ENCODE results near the gene AR. TPM values are rescaled to one million over a fixed set of nuclear protein-coding genes. Genes with fewer than 3 reads are reported as not detected.

Gene AR
- total RNA-seq, 2 experiments from 2014 or later = not detected

DNA sequence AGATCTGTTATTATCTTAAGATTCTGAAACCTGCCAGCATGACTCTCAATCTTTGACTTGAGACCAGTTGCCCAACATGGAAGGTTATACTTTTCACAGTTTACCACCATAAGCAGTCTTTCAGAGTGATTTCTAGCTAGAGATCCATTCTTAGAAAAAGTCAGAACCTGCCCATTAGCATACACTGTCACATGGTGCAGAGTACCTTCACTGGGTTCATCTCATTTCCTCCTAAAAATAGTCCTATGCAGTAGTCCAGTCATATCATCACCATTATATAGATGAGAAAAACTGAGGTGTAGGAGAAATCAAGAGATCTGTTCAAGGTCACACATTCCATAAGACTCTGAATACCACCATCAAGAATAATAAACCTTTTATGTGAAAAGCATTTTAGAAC lies 153.6 kb downstream of the AR start:
- Histone ChIP-seq H3K4me1 (ENCODE audit: insufficient read depth, low read length) (no peaks in the 10 kb centered on the region), H3K27ac (ENCODE audit: low read depth in 1 of 2, low read length in 2 of 2) (no peak overlapping the region), H3K9me3 (ENCODE audit: control insufficient read depth in 1 of 2, insufficient read depth in 1 of 2, low read length in 2 of 2) (no peaks in the 10 kb centered on the region), H3K27me3 (ENCODE audit: control insufficient read depth in 1 of 2, insufficient read depth in 2 of 2, low read length in 2 of 2) (no peaks in the 10 kb centered on the region), H3K4me3 (ENCODE audit: low read length) (no peak overlapping the region), H3K36me3 (ENCODE audit: insufficient read depth, low read length) (no peaks in the 10 kb centered on the region)
- no peaks in the 10 kb centered on the region for H3K36me3 Mint-ChIP-seq (ENCODE audit: low read depth)
- TF ChIP-seq, protein P1, sequence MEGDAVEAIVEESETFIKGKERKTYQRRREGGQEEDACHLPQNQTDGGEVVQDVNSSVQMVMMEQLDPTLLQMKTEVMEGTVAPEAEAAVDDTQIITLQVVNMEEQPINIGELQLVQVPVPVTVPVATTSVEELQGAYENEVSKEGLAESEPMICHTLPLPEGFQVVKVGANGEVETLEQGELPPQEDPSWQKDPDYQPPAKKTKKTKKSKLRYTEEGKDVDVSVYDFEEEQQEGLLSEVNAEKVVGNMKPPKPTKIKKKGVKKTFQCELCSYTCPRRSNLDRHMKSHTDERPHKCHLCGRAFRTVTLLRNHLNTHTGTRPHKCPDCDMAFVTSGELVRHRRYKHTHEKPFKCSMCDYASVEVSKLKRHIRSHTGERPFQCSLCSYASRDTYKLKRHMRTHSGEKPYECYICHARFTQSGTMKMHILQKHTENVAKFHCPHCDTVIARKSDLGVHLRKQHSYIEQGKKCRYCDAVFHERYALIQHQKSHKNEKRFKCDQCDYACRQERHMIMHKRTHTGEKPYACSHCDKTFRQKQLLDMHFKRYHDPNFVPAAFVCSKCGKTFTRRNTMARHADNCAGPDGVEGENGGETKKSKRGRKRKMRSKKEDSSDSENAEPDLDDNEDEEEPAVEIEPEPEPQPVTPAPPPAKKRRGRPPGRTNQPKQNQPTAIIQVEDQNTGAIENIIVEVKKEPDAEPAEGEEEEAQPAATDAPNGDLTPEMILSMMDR (IDR thresholded peaks at IDR 0.05) = no peak
- H3K9me3 Mint-ChIP-seq = no peaks in the 10 kb centered on the region
- POLR2A ChIA-PET = no interaction called here
- H3K27me3 Mint-ChIP-seq = no peaks in the 10 kb centered on the region
- no peak overlapping the region for H3K27ac Mint-ChIP-seq
- DNase-seq (no peak), ATAC-seq (ENCODE audit: poor library complexity) (no peak)
- CTCF ChIA-PET = no interaction called here
- intact Hi-C loops (cut with DNase I, micrococcal nuclease) = no loop called here
- no peaks in the 10 kb centered on the region for H3K4me1 Mint-ChIP-seq (ENCODE audit: low read depth)
- no peak overlapping the region for H3K4me3 Mint-ChIP-seq

- no peak for DNase-seq
- CTCF ChIA-PET = no interaction called here
- Histone ChIP-seq H3K4me3 (ENCODE audit: low read length) (no peak overlapping the region), H3K27me3 (ENCODE audit: control insufficient read depth in 1 of 2, insufficient read depth in 2 of 2, low read length in 2 of 2) (no peaks in the 10 kb centered on the region), H3K9me3 (ENCODE audit: control insufficient read depth in 1 of 2, insufficient read depth in 1 of 2, low read length in 2 of 2) (no peaks in the 10 kb centered on the region), H3K36me3 (ENCODE audit: insufficient read depth, low read length) (no peaks in the 10 kb centered on the region), H3K4me1 (ENCODE audit: insufficient read depth, low read length) (no peaks in the 10 kb centered on the region), H3K27ac (ENCODE audit: low read depth in 1 of 2, low read length in 2 of 2) (no peak overlapping the region)
- no peak overlapping the region for H3K4me3 Mint-ChIP-seq
- no peaks in the 10 kb centered on the region for H3K27me3 Mint-ChIP-seq
- H3K27ac Mint-ChIP-seq = no peak overlapping the region
- intact Hi-C loops (cut with DNase I, micrococcal nuclease) = no loop called here
- no peak for ATAC-seq (ENCODE audit: poor library complexity)
- no peaks in the 10 kb centered on the region for H3K9me3 Mint-ChIP-seq
- TF ChIP-seq, protein P1 (IDR thresholded peaks at IDR 0.05) = no peak
- no peaks in the 10 kb centered on the region for H3K36me3 Mint-ChIP-seq (ENCODE audit: low read depth)
- POLR2A ChIA-PET = no interaction called here
- no peaks in the 10 kb centered on the region for H3K4me1 Mint-ChIP-seq (ENCODE audit: low read depth)
Measured at GRCh38 chrX:67700602-67701001, 156.8 kb downstream of the AR start.

GRCh38 chrX:67714004-67714403 lies 170.2 kb downstream of the AR start:
- intact Hi-C loops (cut with DNase I, micrococcal nuclease) = no loop called here
- TF ChIP-seq, protein P1 (IDR thresholded peaks at IDR 0.05) = no peak
- no peaks in the 10 kb centered on the region for H3K9me3 Mint-ChIP-seq
- no peak for ATAC-seq (ENCODE audit: poor library complexity)
- Histone ChIP-seq H3K4me1 (ENCODE audit: insufficient read depth, low read length) (no peaks in the 10 kb centered on the region), H3K27ac (ENCODE audit: low read depth in 1 of 2, low read length in 2 of 2) (no peak overlapping the region), H3K36me3 (ENCODE audit: insufficient read depth, low read length) (no peaks in the 10 kb centered on the region), H3K27me3 (ENCODE audit: control insufficient read depth in 1 of 2, insufficient read depth in 2 of 2, low read length in 2 of 2) (no peaks in the 10 kb centered on the region), H3K9me3 (ENCODE audit: control insufficient read depth in 1 of 2, insufficient read depth in 1 of 2, low read length in 2 of 2) (no peaks in the 10 kb centered on the region), H3K4me3 (ENCODE audit: low read length) (no peak overlapping the region)
- no peaks in the 10 kb centered on the region for H3K27me3 Mint-ChIP-seq
- ChIA-PET POLR2A (no interaction called here), CTCF (no interaction called here)
- no peak overlapping the region for H3K4me3 Mint-ChIP-seq
- no peaks in the 10 kb centered on the region for H3K36me3 Mint-ChIP-seq (ENCODE audit: low read depth)
- H3K4me1 Mint-ChIP-seq (ENCODE audit: low read depth) = no peaks in the 10 kb centered on the region
- no peak overlapping the region for H3K27ac Mint-ChIP-seq
- DNase-seq = no peak

All from CD4-positive, alpha-beta T cell (primary cell).